C4-2B (cell line): ENCODE measurements around the gene SIDT1.
"Not testable (repeated sequence)": the region's sequence is repeated elsewhere in the genome, so short reads cannot be mapped to it uniquely, and the experiment has no call there.

Source experiments
- H3K27ac ChIP-seq: fragments of 450-650 bp; 2 replicates; pipeline ENCODE4 v1.5.1; 2017
- ZFX ChIP-seq: fragments of 450-650 bp; IDR thresholded peaks from 2 replicates; pipeline ENCODE4 v1.6.1; 2017
- TF ChIP-seq, protein P1 (sequence below): fragments of 450-650 bp; conservative IDR thresholded peaks from 2 replicates; pipeline ENCODE4 v1.5.1; 2017; ENCODE audit warnings: mild to moderate bottlenecking

SIDT1 gene

DNA sequence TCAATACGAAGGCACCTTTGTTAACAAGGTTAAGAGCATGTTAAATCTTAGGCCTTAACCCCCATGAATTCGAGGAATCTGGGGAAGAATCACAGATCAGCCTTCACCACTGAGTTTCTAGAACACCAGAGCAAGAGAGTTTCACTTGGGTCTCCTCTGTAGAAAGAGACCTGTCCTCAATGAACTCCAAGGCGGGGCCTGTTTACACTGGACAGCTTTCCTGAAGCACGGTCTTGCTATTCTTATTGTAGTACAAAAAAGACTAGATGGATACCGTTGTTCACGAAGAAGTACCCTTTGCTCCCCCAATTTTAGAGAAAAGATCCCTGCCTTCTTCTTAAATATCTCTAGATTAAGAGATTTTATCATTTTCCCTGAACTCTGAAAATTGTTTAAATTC lies 99.2 kb downstream of the SIDT1 start:
- H3K27ac ChIP-seq: no peak overlapping the region
- TF ChIP-seq, protein P1, sequence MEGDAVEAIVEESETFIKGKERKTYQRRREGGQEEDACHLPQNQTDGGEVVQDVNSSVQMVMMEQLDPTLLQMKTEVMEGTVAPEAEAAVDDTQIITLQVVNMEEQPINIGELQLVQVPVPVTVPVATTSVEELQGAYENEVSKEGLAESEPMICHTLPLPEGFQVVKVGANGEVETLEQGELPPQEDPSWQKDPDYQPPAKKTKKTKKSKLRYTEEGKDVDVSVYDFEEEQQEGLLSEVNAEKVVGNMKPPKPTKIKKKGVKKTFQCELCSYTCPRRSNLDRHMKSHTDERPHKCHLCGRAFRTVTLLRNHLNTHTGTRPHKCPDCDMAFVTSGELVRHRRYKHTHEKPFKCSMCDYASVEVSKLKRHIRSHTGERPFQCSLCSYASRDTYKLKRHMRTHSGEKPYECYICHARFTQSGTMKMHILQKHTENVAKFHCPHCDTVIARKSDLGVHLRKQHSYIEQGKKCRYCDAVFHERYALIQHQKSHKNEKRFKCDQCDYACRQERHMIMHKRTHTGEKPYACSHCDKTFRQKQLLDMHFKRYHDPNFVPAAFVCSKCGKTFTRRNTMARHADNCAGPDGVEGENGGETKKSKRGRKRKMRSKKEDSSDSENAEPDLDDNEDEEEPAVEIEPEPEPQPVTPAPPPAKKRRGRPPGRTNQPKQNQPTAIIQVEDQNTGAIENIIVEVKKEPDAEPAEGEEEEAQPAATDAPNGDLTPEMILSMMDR: no peak
- TF ChIP-seq ZFX: no peak

DNA sequence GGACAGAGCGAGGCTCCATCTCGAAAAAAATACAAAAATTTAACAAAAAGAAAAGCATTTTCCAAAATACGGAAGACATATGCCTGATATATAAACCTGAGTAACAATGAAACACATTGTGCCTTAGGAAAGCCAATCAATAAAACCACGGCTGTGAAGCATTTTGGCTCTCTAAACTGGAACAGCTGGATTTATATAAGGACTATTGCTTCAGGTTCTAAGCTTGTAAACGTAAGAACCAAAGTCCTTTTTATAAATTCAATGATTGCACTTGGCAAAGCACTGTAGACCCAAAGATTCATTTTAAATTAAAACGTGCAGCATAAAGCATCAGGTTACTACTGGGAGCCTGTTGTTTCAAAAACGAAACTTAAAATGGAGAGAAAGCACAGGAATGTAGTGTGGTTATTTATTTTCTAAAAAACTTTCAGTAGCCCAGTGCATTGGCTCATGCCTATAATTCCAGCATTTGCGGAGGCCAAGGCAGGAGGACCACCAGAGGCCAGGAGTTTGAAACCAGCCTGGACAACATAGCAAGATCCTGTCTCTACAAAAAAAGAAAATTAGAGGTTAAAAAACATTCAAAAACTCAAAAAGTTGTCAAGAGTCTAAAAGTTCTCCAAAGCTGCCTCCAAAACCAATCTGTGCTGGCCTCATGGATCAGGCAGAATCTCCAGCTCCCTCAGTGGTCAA lies 102.6 kb downstream of the SIDT1 start:
- TF ChIP-seq ZFX: no peak
- TF ChIP-seq, protein P1: no peak
- H3K27ac ChIP-seq: no peak overlapping the region

DNA sequence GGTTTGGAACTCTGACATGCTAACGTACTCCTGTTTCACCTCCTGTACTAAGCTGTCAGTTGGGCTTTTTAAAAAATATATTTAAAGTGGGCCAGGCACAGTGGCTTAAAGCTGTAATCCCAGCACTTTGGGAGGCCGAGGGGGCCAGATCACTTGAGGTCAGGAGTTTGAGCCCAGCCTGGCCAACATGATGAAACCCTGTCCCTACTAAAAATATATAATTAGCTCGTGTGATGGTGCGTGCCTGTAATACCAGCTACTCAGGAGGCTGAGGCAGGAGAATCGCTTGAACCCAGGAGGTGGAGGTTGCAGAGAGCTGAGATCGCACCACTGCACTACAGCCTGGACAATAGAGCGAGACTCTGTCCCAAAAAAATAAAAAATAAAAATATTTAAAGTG lies 103.7 kb downstream of the SIDT1 start:
- not testable (repeated sequence) for H3K27ac ChIP-seq

DNA sequence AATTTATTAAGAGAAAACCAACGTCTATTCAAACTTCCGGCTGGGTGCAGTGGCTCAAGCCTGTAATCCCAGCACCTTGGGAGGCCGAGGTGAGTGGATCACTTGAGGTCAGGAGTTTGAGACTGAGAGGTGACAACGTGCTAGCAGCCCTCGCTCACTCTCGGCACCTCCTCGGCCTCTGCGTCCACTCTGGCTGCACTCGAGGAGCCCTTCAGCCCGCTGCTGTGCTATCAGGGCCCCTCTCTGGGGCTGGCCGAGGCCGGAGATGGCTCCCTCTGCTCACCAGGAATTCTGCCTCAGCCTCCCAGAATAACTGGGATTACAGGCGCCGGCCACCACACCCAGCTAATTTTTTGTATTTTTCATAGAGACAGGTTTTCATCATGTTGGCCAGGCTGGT lies 105.4 kb downstream of the SIDT1 start:
- no peak overlapping the region for H3K27ac ChIP-seq
- no peak for TF ChIP-seq ZFX
- TF ChIP-seq, protein P1: no peak

DNA sequence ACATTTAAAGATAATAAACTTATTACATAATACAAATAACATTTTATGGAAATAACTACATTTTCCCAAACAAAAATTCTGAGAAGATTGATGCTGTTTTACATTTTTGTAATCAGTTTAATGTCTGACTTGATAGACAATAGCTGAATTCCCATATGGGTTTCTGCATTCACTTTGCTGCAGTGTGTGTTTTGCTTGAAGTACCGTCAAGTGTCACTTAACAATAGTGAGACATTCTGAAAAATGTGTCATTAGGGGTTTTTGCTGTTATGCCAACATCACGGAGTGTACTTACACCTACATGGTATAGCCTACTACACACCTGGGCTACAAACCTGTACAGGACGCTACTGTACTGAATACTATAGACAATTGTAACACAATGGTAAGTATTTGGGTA lies 106.6 kb downstream of the SIDT1 start:
- no peak overlapping the region for H3K27ac ChIP-seq
- TF ChIP-seq, protein P1: no peak
- no peak for TF ChIP-seq ZFX

DNA sequence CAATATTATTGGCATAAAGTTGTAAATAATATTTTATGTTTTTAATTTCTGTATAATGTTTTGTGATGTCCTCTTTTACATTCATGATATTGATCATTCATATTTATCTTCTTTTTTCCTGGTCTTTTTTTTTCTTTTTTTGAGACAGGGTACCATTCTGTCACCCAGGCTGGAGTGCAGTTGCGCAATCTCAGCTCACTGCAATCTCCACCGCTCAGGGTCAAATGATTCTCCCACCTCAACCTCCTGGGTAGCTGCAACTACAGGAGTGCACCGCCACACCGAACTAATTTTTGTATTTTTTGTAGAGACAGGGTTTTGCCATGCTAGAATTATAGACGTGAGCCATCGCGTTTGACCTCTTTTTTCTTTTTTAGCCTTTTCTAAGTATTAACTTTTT lies 111.2 kb downstream of the SIDT1 start:
- TF ChIP-seq, protein P1: no peak
- TF ChIP-seq ZFX: no peak
- no peak overlapping the region for H3K27ac ChIP-seq

DNA sequence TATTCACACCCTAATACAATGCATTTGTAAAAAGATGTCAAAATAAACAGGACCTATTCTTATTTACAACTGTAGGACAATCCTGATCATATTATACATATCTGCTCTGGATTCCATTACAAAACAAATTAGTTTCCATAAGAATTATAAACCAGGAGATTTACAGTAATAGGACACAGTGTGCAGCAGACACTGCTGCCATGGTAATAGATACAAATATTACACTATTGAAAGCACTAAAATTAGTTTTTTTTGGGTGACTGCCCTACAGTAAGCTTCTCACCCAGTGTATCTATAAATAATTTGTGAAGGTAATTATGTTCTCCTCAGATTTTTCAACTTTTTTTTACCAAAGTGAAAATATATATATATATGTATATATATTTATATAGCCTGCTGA lies 116.2 kb downstream of the SIDT1 start:
- TF ChIP-seq, protein P1: no peak
- no peak for TF ChIP-seq ZFX
- H3K27ac ChIP-seq: no peak overlapping the region

DNA sequence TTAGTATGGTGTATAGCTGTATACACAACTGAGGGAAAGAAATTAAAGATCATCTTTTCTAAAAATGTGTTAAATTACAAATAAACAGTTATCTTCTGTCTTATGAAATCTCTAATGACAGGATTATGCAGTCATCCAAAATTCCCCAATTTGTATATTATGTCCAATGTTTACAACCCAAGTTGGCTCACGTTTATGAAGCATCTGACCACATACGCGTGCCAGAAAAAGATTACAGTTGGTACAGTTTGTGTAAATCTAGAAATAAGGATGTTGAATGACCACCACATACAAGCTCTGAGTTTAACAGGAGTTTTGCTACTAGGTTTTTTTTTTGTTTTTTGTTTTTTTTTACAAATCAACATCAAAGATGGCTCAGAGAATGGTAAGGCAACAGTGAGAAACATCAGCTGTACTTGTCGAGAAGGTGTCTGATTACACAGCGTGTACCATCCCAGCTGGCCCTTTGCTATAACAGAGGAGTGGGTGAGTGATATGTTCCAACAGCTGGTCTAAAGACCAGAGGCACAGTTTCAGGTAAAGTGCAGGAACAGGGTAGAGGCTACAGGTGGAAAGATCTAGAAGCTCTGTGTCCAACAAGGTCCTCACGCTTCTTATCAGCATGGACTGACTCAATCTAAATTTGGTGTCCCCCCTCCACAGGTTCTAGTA lies 117.0 kb downstream of the SIDT1 start:
- no peak overlapping the region for H3K27ac ChIP-seq
- TF ChIP-seq, protein P1: no peak
- TF ChIP-seq ZFX: no peak
